PC-3 (cell line): ENCODE results near the gene CDH4. TPM values are rescaled to one million over a fixed set of nuclear protein-coding genes. Genes with fewer than 3 reads are reported as not detected.

Experiments
- ATAC-seq: fragments of 200-7000 bp; cut with Tn5 transposase; 2 replicates; pipeline ENCODE4 v1.9.1; 2020; ENCODE audit warnings: mild to moderate bottlenecking, moderate library complexity
- BruUV-seq: library from RNA; stranded (reverse); fragments of 400-500 nt; replicated peaks from 2 replicates; lab custom pipeline; 2021; lab: Mats Ljungman, UMichigan
- CTCF ChIA-PET: fragments of 300-600 bp; sonication (Branson Sonifier 250); formaldehyde crosslinking; loops from one replicate; lab custom pipeline; 2022; ENCODE audit warnings: antibody characterized with exemption; lab: Charles Lee
- POLR2A ChIA-PET: fragments of 300-600 bp; sonication (Branson Sonifier 250); formaldehyde crosslinking; loops from one replicate; lab custom pipeline; 2022; ENCODE audit warnings: antibody characterized with exemption; ENCODE audit not compliant: unreplicated experiment; lab: Charles Lee
- DNase-seq: peaks from one replicate; pipeline ENCODE4 v3.0.0-alpha.2; 2015
- H2AFZ ChIP-seq: fragments of 300-600 bp; sonication (generic); 2 replicates; pipeline ENCODE4 v1.6.0; 2016; ENCODE audit warnings: antibody characterized with exemption, low read length
- H3F3A ChIP-seq: fragments of 300-600 bp; sonication (generic); one replicate; pipeline ENCODE4 v1.6.0; 2017; ENCODE audit warnings: antibody characterized with exemption, low read length, control low read depth, mild to moderate bottlenecking; ENCODE audit not compliant: unreplicated experiment
- H3K27ac ChIP-seq: fragments of 300-600 bp; sonication (generic); 2 replicates; pipeline ENCODE4 v1.5.1; 2016; ENCODE audit warnings: mild to moderate bottlenecking, low read length
- H3K27me3 ChIP-seq: fragments of 300-600 bp; sonication (generic); 2 replicates; pipeline ENCODE4 v1.6.1; 2016; ENCODE audit warnings: low read length, mixed read lengths
- H3K36me3 ChIP-seq: fragments of 300-600 bp; sonication (generic); 2 replicates; pipeline ENCODE4 v1.6.1; 2016; ENCODE audit warnings: low read depth, mixed run types, low read length, mixed read lengths
- H3K4me1 ChIP-seq: fragments of 300-600 bp; sonication (generic); 2 replicates; pipeline ENCODE4 v1.5.1; 2016; ENCODE audit warnings: low read length; ENCODE audit not compliant: insufficient read depth
- H3K4me2 ChIP-seq: fragments of 300-600 bp; sonication (generic); 2 replicates; pipeline ENCODE4 v1.6.0; 2016; ENCODE audit warnings: low read length
- H3K4me3 ChIP-seq: fragments of 300-600 bp; sonication (generic); 2 replicates; pipeline ENCODE4 v1.5.1; 2016; ENCODE audit warnings: mild to moderate bottlenecking, low read length, mixed read lengths
- H3K79me2 ChIP-seq: fragments of 300-600 bp; sonication (generic); 2 replicates; pipeline ENCODE4 v1.6.1; 2017; ENCODE audit warnings: low read length, mixed read lengths
- H3K9ac ChIP-seq: fragments of 300-600 bp; sonication (generic); 2 replicates; pipeline ENCODE4 v1.6.0; 2016; ENCODE audit warnings: mild to moderate bottlenecking, low read length
- H3K9me2 ChIP-seq: fragments of 300-600 bp; sonication (generic); replicated peaks from 2 replicates; pipeline ENCODE4 v1.6.1; 2016; ENCODE audit warnings: mixed run types, low read length, mixed read lengths
- H3K9me3 ChIP-seq: fragments of 300-600 bp; sonication (generic); 2 replicates; pipeline ENCODE4 v1.6.1; 2016; ENCODE audit warnings: low read length, mixed read lengths
- H4K20me1 ChIP-seq: fragments of 300-600 bp; sonication (generic); 2 replicates; pipeline ENCODE4 v1.6.1; 2016; ENCODE audit warnings: low read length, mixed read lengths
- CTCF ChIP-seq: fragments of 300-600 bp; sonication (generic); conservative IDR thresholded peaks from 2 replicates; pipeline ENCODE4 v1.5.1; 2017; ENCODE audit warnings: antibody characterized with exemption, low read depth, mild to moderate bottlenecking, low read length
- EZH2 ChIP-seq: fragments of 300-600 bp; sonication (generic); IDR thresholded peaks from one replicate; pipeline ENCODE4 v1.6.1; 2017; ENCODE audit warnings: antibody characterized with exemption, mild to moderate bottlenecking, low read length; ENCODE audit not compliant: unreplicated experiment
- EZH2phosphoT487 ChIP-seq: fragments of 300-600 bp; sonication (generic); IDR thresholded peaks from 2 replicates; pipeline ENCODE4 v1.6.1; 2018; ENCODE audit warnings: mild to moderate bottlenecking, antibody characterized with exemption, low read length, borderline replicate concordance
- intact Hi-C: fragments of 100-400 bp; cut with micrococcal nuclease; formaldehyde crosslinking; loops from 2 replicates; pipeline ENCODE4 v1.9.0; 2023
- total RNA-seq: library from RNA; depleted of rRNA; stranded (reverse); fragments of >200 nt; gene quantifications from 2 replicates; pipeline ENCODE4 v1.2.3, GENCODE V29; 2014

Gene CDH4
- total RNA-seq, 1 experiment from 2014 or later = not detected

- ChIA-PET POLR2A (no interaction called here), CTCF (no interaction called here)
- Histone ChIP-seq H2AFZ (no peak overlapping the region), H3K27ac (no peak overlapping the region), H3K36me3 (no peaks in the 10 kb centered on the region), H3K79me2 (no peaks in the 10 kb centered on the region), H3K4me1 (peaks cover 17% of the 10 kb centered on the region), H3K9me3 (no peaks in the 10 kb centered on the region), H3K27me3 (peaks cover 4% of the 10 kb centered on the region; the same call in 1 of the 2 replicates), H3F3A (no peaks in the 10 kb centered on the region), H4K20me1 (no peaks in the 10 kb centered on the region), H3K9ac (no peak overlapping the region), H3K9me2 (no peaks in the 10 kb centered on the region), H3K4me2 (no peak overlapping the region), H3K4me3 (no peak overlapping the region)
- intact Hi-C loops = no loop called here
- TF ChIP-seq EZH2phosphoT487 (no peak), EZH2 (no peak), CTCF (no peak)
- BruUV-seq = no TSS peak
- no peak for DNase-seq
- no peak for ATAC-seq
These were observed 672.3 kb downstream of the CDH4 start for GRCh38 chr20:61924211-61924857.

- Histone ChIP-seq H2AFZ (peak overlapping the region; percentile 71), H3K27me3 (peaks cover 4% of the 10 kb centered on the region; the same call in 1 of the 2 replicates), H3K4me3 (peak overlapping the region; percentile 55; the same call in 1 of the 2 replicates), H3K4me2 (peak overlapping the region; percentile 78), H3K9ac (no peak overlapping the region), H3K36me3 (no peaks in the 10 kb centered on the region), H3K4me1 (peaks cover 17% of the 10 kb centered on the region), H3K9me2 (no peaks in the 10 kb centered on the region), H3K9me3 (no peaks in the 10 kb centered on the region), H3K27ac (peak overlapping the region; percentile 76), H3F3A (no peaks in the 10 kb centered on the region), H3K79me2 (no peaks in the 10 kb centered on the region), H4K20me1 (no peaks in the 10 kb centered on the region)
- no peak for TF ChIP-seq CTCF
- TF ChIP-seq EZH2phosphoT487 = no peak
- TF ChIP-seq EZH2 = no peak
- ATAC-seq (no peak), DNase-seq (no peak)
- CTCF ChIA-PET = no interaction called here
- BruUV-seq = no TSS peak
- POLR2A ChIA-PET = no interaction called here
- intact Hi-C loops = no loop called here
These were observed 672.9 kb downstream of the CDH4 start for GRCh38 chr20:61924858-61925554.
